ENCODE results near the gene IDE.
"Not testable (repeated sequence)": the region's sequence is repeated elsewhere in the genome, so short reads cannot be mapped to it uniquely, and the experiment has no call there.

IDE gene

GRCh38 chr10:92483539-92483938 is 90.4 kb downstream of the IDE start:
- no peak for DNase-seq

GRCh38 chr10:92480413-92480812 is 93.5 kb downstream of the IDE start:
- no peak for DNase-seq

GRCh38 chr10:92479547-92479946 is 94.3 kb downstream of the IDE start:
- no peak for DNase-seq

- DNase-seq, result no peak
Measured at GRCh38 chr10:92478536-92478935, 95.4 kb downstream of the IDE start.

- DNase-seq, result no peak
Measured at GRCh38 chr10:92475357-92475868, 98.5 kb downstream of the IDE start.

GRCh38 chr10:92470026-92470425 is 103.9 kb downstream of the IDE start:
- no peak for DNase-seq

GRCh38 chr10:92464364-92464763 is 109.5 kb downstream of the IDE start:
- DNase-seq, result no peak

- no peak for DNase-seq
Measured at GRCh38 chr10:92463582-92463981, 110.3 kb downstream of the IDE start.

- not testable (repeated sequence) for DNase-seq
Measured at GRCh38 chr10:92454955-92455354, 118.9 kb downstream of the IDE start.

GRCh38 chr10:92452313-92452712 is 121.6 kb downstream of the IDE start:
- DNase-seq, result no peak

- no peak for DNase-seq
Measured at GRCh38 chr10:92451431-92451830, 122.5 kb downstream of the IDE start.

GRCh38 chr10:92450896-92451295 is 123.0 kb downstream of the IDE start:
- DNase-seq, result no peak

- DNase-seq, result no peak
Measured at GRCh38 chr10:92440578-92440977, 133.3 kb downstream of the IDE start.

- no peak for DNase-seq
Measured at GRCh38 chr10:92438220-92438619, 135.7 kb downstream of the IDE start.

GRCh38 chr10:92436611-92437010 is 137.3 kb downstream of the IDE start:
- no peak for DNase-seq

GRCh38 chr10:92436065-92436464 is 137.8 kb downstream of the IDE start:
- DNase-seq, result not testable (repeated sequence)

- no peak for DNase-seq
Measured at GRCh38 chr10:92434385-92434784, 139.5 kb downstream of the IDE start.

GRCh38 chr10:92432596-92432995 is 141.3 kb downstream of the IDE start:
- no peak for DNase-seq

GRCh38 chr10:92430103-92430502 is 143.8 kb downstream of the IDE start:
- DNase-seq, result no peak

- no peak for DNase-seq
Measured at GRCh38 chr10:92421550-92421949, 152.3 kb downstream of the IDE start.

GRCh38 chr10:92420546-92421275 is 153.2 kb downstream of the IDE start:
- no peak for DNase-seq

- DNase-seq, result no peak
Measured at GRCh38 chr10:92419740-92420545, 153.9 kb downstream of the IDE start.

- no peak for DNase-seq
Measured at GRCh38 chr10:92418891-92419290, 155.0 kb downstream of the IDE start.

- no peak for DNase-seq
Measured at GRCh38 chr10:92418221-92418620, 155.7 kb downstream of the IDE start.

Data from CD4-positive, alpha-beta T cell treated with Interferon alpha-2 for 1 hour (primary cell).